GM12873 (cell line): ENCODE data around the gene SHF.

Experiments
- TF ChIP-seq, protein P1 (sequence below): IDR thresholded peaks from 2 replicates; pipeline ENCODE4 v1.5.1; 2012; ENCODE audit warnings: low read depth, mild to moderate bottlenecking, moderate library complexity, low read length, control low read depth; ENCODE audit not compliant: insufficient read depth; ENCODE audit errors: missing control alignments

The SHF gene

GRCh38 chr15:45203182-45203581 lies 15.4 kb upstream of the SHF start:
- TF ChIP-seq, protein P1, sequence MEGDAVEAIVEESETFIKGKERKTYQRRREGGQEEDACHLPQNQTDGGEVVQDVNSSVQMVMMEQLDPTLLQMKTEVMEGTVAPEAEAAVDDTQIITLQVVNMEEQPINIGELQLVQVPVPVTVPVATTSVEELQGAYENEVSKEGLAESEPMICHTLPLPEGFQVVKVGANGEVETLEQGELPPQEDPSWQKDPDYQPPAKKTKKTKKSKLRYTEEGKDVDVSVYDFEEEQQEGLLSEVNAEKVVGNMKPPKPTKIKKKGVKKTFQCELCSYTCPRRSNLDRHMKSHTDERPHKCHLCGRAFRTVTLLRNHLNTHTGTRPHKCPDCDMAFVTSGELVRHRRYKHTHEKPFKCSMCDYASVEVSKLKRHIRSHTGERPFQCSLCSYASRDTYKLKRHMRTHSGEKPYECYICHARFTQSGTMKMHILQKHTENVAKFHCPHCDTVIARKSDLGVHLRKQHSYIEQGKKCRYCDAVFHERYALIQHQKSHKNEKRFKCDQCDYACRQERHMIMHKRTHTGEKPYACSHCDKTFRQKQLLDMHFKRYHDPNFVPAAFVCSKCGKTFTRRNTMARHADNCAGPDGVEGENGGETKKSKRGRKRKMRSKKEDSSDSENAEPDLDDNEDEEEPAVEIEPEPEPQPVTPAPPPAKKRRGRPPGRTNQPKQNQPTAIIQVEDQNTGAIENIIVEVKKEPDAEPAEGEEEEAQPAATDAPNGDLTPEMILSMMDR: no peak

- TF ChIP-seq, protein P1: no peak
These were observed 14.1 kb upstream of the SHF start for GRCh38 chr15:45201869-45202268.

DNA sequence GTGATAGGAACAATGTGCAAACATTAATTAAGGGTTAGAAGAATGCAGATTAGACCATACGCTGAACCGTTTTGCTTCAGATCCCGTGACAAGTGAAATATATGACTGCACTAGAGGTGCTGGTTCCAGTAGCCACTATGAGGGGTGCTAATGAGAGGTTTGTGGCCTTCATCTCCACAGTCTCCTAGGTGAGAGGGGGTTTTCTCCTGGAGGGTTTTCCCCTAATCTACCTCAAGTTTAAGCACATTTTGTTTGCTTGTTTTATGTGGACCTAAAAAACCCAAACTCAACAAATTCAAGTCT lies 13.7 kb upstream of the SHF start:
- TF ChIP-seq, protein P1: no peak

- TF ChIP-seq, protein P1: no peak
These were observed 13.2 kb upstream of the SHF start for GRCh38 chr15:45200799-45201556.

DNA sequence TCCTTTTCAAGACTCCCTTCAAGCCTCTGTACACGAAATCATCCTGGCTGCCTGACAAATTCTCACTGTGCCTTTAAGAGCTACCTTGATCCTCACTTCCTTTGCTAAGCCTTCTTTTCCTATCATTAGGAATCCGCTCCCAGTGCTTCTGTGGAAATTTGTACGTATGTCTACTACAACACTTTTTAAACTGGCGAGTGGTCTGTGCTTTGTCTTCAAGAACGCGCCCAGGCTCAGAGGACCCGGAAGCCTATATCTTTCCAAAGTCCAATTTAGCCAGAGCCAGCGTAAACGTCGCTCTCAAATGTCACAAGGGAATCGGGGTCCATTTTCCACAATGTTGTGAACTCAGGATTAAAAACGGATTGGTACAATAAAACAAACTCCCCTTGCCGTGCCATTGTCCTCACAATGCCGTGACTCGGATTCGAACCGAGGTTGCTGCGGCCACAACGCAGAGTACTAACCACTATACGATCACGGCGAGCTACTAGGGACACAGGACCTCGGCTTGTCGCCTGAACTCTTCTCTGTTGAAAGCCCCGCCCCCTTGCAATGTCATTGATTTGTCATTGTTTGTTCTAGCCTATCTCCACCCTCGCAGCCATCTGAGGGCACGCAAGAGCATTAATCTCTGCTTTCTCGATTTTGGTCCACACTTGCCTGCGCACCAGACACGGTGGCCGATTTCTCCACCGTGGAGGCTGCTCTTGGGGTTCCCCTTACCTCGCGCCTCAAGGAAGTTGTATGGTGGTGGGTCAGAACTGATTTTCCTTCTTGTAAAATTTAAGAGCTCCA lies 12.4 kb upstream of the SHF start:
- TF ChIP-seq, protein P1: no peak

- TF ChIP-seq, protein P1: no peak
These were observed 11.5 kb upstream of the SHF start for GRCh38 chr15:45199136-45199810.
